Activated naive CD4-positive, alpha-beta T cell treated with anti-CD3 and anti-CD28 coated beads for 36 hours (primary cell): ENCODE results near the gene ERC2. TPM values are rescaled to one million over a fixed set of nuclear protein-coding genes. Genes with fewer than 3 reads are reported as not detected.
"Not testable (repeated sequence)": the region's sequence is repeated elsewhere in the genome, so short reads cannot be mapped to it uniquely, and the experiment has no call there.

Experiments
- CTCF ChIA-PET: fragments of 350-600 bp; sonication (Branson Sonifier 250); formaldehyde crosslinking; loops from one replicate; lab custom pipeline; 2021; ENCODE audit warnings: antibody characterized with exemption; lab: Charles Lee
- DNase-seq: peaks from one replicate; pipeline ENCODE4 v3.0.0-alpha.2; 2020
- H3K27ac Mint-ChIP-seq: one replicate; pipeline ENCODE4 v1.8.0; 2021; ENCODE audit warnings: mild to moderate bottlenecking, mixed read lengths
- H3K27me3 Mint-ChIP-seq: one replicate; pipeline ENCODE4 v1.8.0; 2021; ENCODE audit warnings: low read depth, mixed read lengths
- H3K36me3 Mint-ChIP-seq: one replicate; pipeline ENCODE4 v1.8.0; 2021; ENCODE audit warnings: low read depth, mixed read lengths
- H3K4me1 Mint-ChIP-seq: one replicate; pipeline ENCODE4 v1.8.0; 2021; ENCODE audit warnings: low read depth, mixed read lengths
- H3K4me3 Mint-ChIP-seq: one replicate; pipeline ENCODE4 v1.8.0; 2021; ENCODE audit warnings: mild to moderate bottlenecking, moderate library complexity, mixed read lengths
- H3K9me3 Mint-ChIP-seq: one replicate; pipeline ENCODE4 v1.8.0; 2021; ENCODE audit warnings: mixed read lengths
- intact Hi-C: fragments of 100-400 bp; cut with micrococcal nuclease; formaldehyde crosslinking; loops from one replicate; pipeline ENCODE4 v1.15.1; 2023
- total RNA-seq, 2 experiments: library from RNA; stranded (reverse); gene quantifications; one replicate each; pipeline ENCODE4 v1.2.3, GENCODE V29; 2021

ERC2 gene
- total RNA-seq, 2 experiments from 2014 or later: 0.12 TPM; not detected in 1

GRCh38 chr3:55857633-55858032, 610.6 kb downstream of the ERC2 start:
- DNase-seq: no peak
- intact Hi-C loops: no loop called here
- no peaks in the 10 kb centered on the region for H3K36me3 Mint-ChIP-seq
- H3K27ac Mint-ChIP-seq: no peak overlapping the region
- no peak overlapping the region for H3K4me3 Mint-ChIP-seq
- CTCF ChIA-PET: interaction anchor here (0.6 kb wide), 1 partner anchor 205 kb away, joined by 3 read pairs; no protein-coding TSS in a partner anchor
- H3K9me3 Mint-ChIP-seq: no peaks in the 10 kb centered on the region
- H3K27me3 Mint-ChIP-seq: no peaks in the 10 kb centered on the region
- H3K4me1 Mint-ChIP-seq: no peaks in the 10 kb centered on the region

DNA sequence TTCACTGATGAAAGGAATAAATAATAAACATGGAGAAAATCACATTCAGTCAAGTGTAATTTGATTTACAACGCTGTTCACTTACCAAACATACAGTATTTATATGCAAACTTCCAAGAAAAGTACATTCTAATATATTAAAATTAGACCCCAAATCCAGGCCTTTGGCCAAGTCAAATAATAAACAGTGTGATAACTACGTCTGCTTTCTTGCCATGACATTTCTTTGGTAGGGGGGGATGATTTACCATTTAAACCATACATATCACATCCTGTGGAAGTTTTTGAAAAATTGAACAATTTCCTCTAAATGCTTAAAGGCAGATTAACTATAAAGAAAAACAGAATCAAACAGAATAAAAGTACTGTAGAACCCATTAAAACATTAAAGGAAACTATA, 613.0 kb downstream of the ERC2 start:
- no peaks in the 10 kb centered on the region for H3K36me3 Mint-ChIP-seq
- H3K9me3 Mint-ChIP-seq: no peaks in the 10 kb centered on the region
- no peak overlapping the region for H3K27ac Mint-ChIP-seq
- no peak for DNase-seq
- intact Hi-C loops: no loop called here
- no peaks in the 10 kb centered on the region for H3K27me3 Mint-ChIP-seq
- CTCF ChIA-PET: no interaction called here
- no peaks in the 10 kb centered on the region for H3K4me1 Mint-ChIP-seq
- no peak overlapping the region for H3K4me3 Mint-ChIP-seq

- DNase-seq: no peak
- no peaks in the 10 kb centered on the region for H3K36me3 Mint-ChIP-seq
- CTCF ChIA-PET: no interaction called here
- no peaks in the 10 kb centered on the region for H3K9me3 Mint-ChIP-seq
- H3K27me3 Mint-ChIP-seq: no peaks in the 10 kb centered on the region
- no peaks in the 10 kb centered on the region for H3K4me1 Mint-ChIP-seq
- intact Hi-C loops: no loop called here
- no peak overlapping the region for H3K4me3 Mint-ChIP-seq
- no peak overlapping the region for H3K27ac Mint-ChIP-seq
Observed at GRCh38 chr3:55854494-55854893, 613.8 kb downstream of the ERC2 start.

GRCh38 chr3:55852326-55852725, 615.9 kb downstream of the ERC2 start:
- Mint-ChIP-seq H3K9me3 (no peaks in the 10 kb centered on the region), H3K27ac (no peak overlapping the region), H3K27me3 (no peaks in the 10 kb centered on the region), H3K36me3 (no peaks in the 10 kb centered on the region), H3K4me3 (no peak overlapping the region), H3K4me1 (no peaks in the 10 kb centered on the region)
- CTCF ChIA-PET: no interaction called here
- DNase-seq: no peak
- intact Hi-C loops: no loop called here

DNA sequence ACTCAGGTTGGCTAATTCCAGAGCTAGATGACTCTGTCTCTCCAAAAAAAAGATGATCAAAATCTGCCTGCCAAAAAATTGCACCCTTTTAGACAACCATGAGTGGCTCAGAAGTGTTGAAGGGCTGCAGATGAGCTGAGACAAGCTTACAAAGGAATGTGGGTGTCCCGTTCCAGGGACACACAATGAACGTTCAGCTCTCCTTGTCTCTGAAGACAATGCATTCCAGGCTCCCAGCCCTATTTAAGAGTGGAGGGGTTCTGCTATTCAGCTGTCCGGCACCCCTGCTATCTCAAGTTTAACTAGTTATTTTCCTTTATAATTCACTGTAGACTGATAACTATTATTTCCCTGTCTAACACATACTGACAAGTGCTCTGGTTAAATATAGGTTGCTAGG, 626.1 kb downstream of the ERC2 start:
- CTCF ChIA-PET: no interaction called here

DNA sequence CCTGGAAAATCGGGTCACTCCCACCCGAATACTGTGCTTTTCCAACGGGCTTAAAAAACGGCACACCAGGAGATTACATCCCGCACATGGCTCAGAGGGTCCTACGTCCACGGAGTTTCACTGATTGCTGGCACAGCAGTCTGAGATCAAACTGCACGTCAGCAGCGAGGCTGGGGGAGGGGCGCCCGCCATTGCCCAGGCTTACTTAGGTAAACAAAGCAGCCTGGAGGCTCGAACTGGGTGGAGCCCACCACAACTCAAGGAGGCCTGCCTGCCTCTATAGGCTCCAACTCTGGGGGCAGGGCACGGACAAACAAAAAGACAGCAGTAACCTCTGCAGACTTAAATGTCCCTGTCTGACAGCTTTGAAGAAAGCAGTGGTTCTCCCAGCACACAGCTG, 636.4 kb downstream of the ERC2 start:
- DNase-seq, H3K27ac Mint-ChIP-seq, H3K4me1 Mint-ChIP-seq, intact Hi-C loops, CTCF ChIA-PET, H3K36me3 Mint-ChIP-seq, H3K4me3 Mint-ChIP-seq, H3K9me3 Mint-ChIP-seq, H3K27me3 Mint-ChIP-seq: not testable (repeated sequence)

More for the DNA sequence above, 626.1 kb downstream of the ERC2 start:
- intact Hi-C loops: no loop called here
- Mint-ChIP-seq H3K4me1 (no peaks in the 10 kb centered on the region), H3K27ac (no peak overlapping the region), H3K4me3 (no peak overlapping the region), H3K36me3 (no peaks in the 10 kb centered on the region), H3K9me3 (peaks cover 6% of the 10 kb centered on the region), H3K27me3 (no peaks in the 10 kb centered on the region)
- no peak for DNase-seq

GRCh38 chr3:55828712-55829111, 639.6 kb downstream of the ERC2 start:
- Mint-ChIP-seq H3K9me3 (no peaks in the 10 kb centered on the region), H3K4me3 (no peak overlapping the region), H3K4me1 (no peaks in the 10 kb centered on the region), H3K27me3 (no peaks in the 10 kb centered on the region), H3K36me3 (no peaks in the 10 kb centered on the region), H3K27ac (no peak overlapping the region)
- CTCF ChIA-PET: no interaction called here
- intact Hi-C loops: no loop called here
- DNase-seq: no peak

DNA sequence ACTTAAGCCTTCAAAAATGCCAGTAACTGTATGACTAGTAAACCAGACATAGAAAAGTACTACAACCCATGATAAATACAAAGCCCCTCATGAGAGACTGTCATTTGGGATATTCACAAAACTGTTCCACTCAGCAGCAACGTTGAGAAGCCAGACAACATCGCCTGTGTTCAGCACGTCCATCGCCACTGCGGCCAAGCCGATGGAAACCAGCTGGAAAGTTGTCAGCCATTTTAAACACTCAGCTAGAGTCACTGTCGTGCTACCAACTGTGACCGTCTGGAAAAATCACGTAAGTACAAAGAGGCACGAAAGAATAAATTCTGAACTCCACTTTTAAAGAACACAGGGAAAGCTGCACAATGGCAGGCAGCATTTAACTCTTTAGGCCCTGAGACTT, 640.5 kb downstream of the ERC2 start:
- intact Hi-C loops: no loop called here
- Mint-ChIP-seq H3K9me3 (no peaks in the 10 kb centered on the region), H3K4me3 (no peak overlapping the region), H3K36me3 (no peaks in the 10 kb centered on the region), H3K27ac (no peak overlapping the region), H3K27me3 (no peaks in the 10 kb centered on the region), H3K4me1 (no peaks in the 10 kb centered on the region)
- DNase-seq: no peak
- CTCF ChIA-PET: no interaction called here

DNA sequence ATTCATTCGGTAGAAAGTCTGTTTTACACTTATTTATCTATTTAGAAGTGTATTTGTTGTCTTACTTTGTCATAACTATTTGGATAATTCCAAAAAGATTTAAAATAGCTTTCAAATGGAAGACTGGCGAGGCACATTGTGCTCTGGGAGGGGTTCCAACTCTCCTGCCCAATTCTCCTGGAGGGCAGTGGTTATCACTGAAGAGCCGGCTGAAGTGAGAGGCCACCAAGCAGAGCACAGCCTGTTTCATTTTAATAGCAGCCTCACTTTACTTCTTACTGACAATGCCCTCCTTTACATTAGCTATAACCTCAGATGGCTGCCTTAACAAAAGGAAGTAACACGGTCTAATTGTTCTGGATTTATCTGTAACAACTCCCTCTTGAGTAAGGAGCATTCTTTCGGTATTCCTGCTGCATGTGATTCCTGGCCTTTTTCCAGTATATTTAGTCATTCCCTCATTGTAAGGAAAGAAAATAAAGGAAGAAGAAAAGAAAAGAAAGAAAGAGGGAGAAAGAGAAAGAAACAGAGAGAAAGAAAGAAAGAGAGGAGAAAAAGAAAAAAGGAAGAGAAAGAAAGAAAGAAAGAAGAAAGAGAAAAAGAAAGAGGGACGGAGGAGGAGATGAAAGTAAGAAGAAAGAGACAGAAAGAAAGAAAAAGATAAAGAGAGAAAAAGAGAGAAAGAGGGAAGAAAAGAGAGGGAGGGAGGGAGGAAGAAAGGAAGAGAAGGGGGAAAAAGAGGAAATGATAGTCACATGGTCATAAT, 641.4 kb downstream of the ERC2 start:
- Mint-ChIP-seq H3K4me3 (no peak overlapping the region), H3K27ac (no peak overlapping the region), H3K4me1 (no peaks in the 10 kb centered on the region), H3K9me3 (no peaks in the 10 kb centered on the region), H3K27me3 (no peaks in the 10 kb centered on the region), H3K36me3 (no peaks in the 10 kb centered on the region)
- intact Hi-C loops: no loop called here
- CTCF ChIA-PET: no interaction called here
- DNase-seq: no peak

DNA sequence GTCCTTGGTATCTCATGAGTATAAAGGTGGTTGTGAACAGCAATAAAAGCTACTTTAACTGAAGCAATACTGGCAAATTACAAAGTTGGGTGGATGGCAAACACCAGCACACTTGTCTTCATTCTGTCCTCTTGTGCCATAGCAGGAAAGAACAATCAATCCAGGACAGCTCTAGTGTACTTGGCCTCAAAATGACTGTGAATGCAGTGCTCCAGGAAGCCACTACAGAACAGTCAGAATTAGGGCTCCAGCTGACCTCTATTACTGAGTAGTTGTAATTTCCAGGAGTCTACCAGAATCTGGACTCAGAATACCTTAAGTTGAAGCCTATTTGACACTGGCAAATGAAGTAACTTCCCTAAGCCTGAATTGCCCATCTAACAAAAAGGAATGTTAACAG, 642.2 kb downstream of the ERC2 start:
- CTCF ChIA-PET: no interaction called here
- intact Hi-C loops: no loop called here
- Mint-ChIP-seq H3K4me1 (no peaks in the 10 kb centered on the region), H3K36me3 (no peaks in the 10 kb centered on the region), H3K27me3 (no peaks in the 10 kb centered on the region), H3K4me3 (no peak overlapping the region), H3K27ac (no peak overlapping the region), H3K9me3 (no peaks in the 10 kb centered on the region)
- DNase-seq: no peak

GRCh38 chr3:55824406-55824805, 643.9 kb downstream of the ERC2 start:
- Mint-ChIP-seq H3K4me1 (no peaks in the 10 kb centered on the region), H3K27ac (no peak overlapping the region), H3K4me3 (no peak overlapping the region), H3K9me3 (no peaks in the 10 kb centered on the region), H3K36me3 (no peaks in the 10 kb centered on the region), H3K27me3 (no peaks in the 10 kb centered on the region)
- CTCF ChIA-PET: no interaction called here
- intact Hi-C loops: no loop called here
- DNase-seq: no peak

DNA sequence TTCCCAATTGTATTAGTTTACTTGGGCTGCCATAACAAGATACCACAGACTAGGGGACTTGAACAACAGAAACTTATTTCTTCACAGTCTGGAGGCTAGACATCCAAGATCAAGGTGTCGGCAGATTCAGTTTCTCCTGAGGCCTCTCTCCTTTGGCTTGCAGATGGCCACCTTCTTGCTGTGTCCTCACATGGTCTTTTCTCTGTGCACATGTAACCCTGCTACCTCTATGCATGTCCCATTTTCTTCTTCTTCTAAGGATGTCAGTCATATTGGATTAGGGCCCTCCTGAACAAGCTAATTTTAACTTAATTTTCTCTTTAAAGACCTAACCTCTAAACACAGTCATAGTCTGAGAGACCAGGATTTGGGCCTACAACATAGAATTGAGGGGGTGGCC, 644.4 kb downstream of the ERC2 start:
- Mint-ChIP-seq H3K4me3 (no peak overlapping the region), H3K27ac (no peak overlapping the region), H3K27me3 (no peaks in the 10 kb centered on the region), H3K4me1 (no peaks in the 10 kb centered on the region), H3K36me3 (no peaks in the 10 kb centered on the region), H3K9me3 (no peaks in the 10 kb centered on the region)
- CTCF ChIA-PET: no interaction called here
- intact Hi-C loops: no loop called here
- DNase-seq: no peak

DNA sequence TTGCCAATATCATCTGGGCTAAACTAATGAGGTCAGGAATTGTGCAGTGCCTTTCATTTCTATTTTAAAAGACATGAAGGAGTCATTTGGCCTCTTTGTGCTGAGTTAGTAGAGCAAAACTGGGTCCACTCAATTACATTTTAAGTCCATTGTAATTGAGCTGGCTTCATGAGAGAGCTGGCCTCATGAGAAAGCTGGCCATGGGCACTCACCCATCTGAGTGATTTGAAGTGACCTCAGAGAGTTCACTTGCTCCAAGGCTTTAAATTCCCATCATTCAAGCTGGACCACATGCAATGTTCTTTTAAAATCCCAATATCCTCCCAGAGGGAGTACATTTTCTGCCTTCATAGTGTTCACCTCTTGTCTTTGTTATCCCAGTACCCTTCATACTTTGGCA, 645.3 kb downstream of the ERC2 start:
- Mint-ChIP-seq H3K27me3 (no peaks in the 10 kb centered on the region), H3K4me1 (no peaks in the 10 kb centered on the region), H3K36me3 (no peaks in the 10 kb centered on the region), H3K4me3 (no peak overlapping the region), H3K9me3 (no peaks in the 10 kb centered on the region), H3K27ac (no peak overlapping the region)
- DNase-seq: no peak
- intact Hi-C loops: no loop called here
- CTCF ChIA-PET: no interaction called here
